Activated naive CD8-positive, alpha-beta T cell treated with anti-CD3 and anti-CD28 coated beads for 36 hours (primary cell): ENCODE results near the gene STAC3. TPM values are rescaled to one million over a fixed set of nuclear protein-coding genes. Genes with fewer than 3 reads are reported as not detected.

Experiments used
- total RNA-seq, 2 experiments: library from RNA; stranded (reverse); gene quantifications; one replicate each; pipeline ENCODE4 v1.2.3, GENCODE V29; 2021

STAC3 gene
- total RNA-seq, 2 experiments from 2014 or later, result 2.0 to 2.6 TPM

Other genes with a start within 250 kb of the STAC3 start
- gene ZBTB39, start 244.6 kb downstream of the STAC3 start, total RNA-seq, result 1 to 10 TPM; 7.0 to 7.2 TPM
- gene TAC3, start 234.7 kb downstream of the STAC3 start, total RNA-seq, result under 1 TPM; 0.31 to 0.32 TPM
- 1 to 10 TPM; 1.3 to 1.4 TPM for gene MYO1A, start 201.1 kb downstream of the STAC3 start, total RNA-seq
- gene NEMP1, start 172.4 kb downstream of the STAC3 start, total RNA-seq, result 10 to 100 TPM; 50.5 to 51.2 TPM
- 10 to 100 TPM; 47.2 to 48.0 TPM for gene NAB2, start 162.1 kb downstream of the STAC3 start, total RNA-seq
- gene STAT6, start 139.8 kb downstream of the STAC3 start, total RNA-seq, result 100 to 1,000 TPM; 256 to 259 TPM
- gene LRP1, start 122.7 kb downstream of the STAC3 start, total RNA-seq, result 1 to 10 TPM; 1.3 to 2.0 TPM
- gene LRP1-AS, start 103.6 kb downstream of the STAC3 start, total RNA-seq, result not detected
- under 1 TPM; 0.19 to 0.26 TPM for gene NXPH4, start 34.4 kb downstream of the STAC3 start, total RNA-seq
- 100 to 1,000 TPM; 517 to 532 TPM for gene SHMT2, start 21.5 kb downstream of the STAC3 start, total RNA-seq
- gene R3HDM2, start 179.9 kb upstream of the STAC3 start, total RNA-seq, result 10 to 100 TPM; 22.8 to 24.2 TPM
- gene INHBC, start 183.6 kb upstream of the STAC3 start, total RNA-seq, result not detected
- gene INHBE, start 204.1 kb upstream of the STAC3 start, total RNA-seq, result 1 to 10 TPM; 1.2 to 1.7 TPM
- gene GLI1, start 208.6 kb upstream of the STAC3 start, total RNA-seq, result under 1 TPM; 0.56 to 0.62 TPM
- 100 to 1,000 TPM; 154 to 162 TPM for gene ARHGAP9, start 228.7 kb upstream of the STAC3 start, total RNA-seq
- 100 to 1,000 TPM; 423 to 460 TPM for gene MARS1, start 236.9 kb upstream of the STAC3 start, total RNA-seq